H1 (cell line): ENCODE data around the gene LTBP1. TPM values are rescaled to one million over a fixed set of nuclear protein-coding genes. Genes with fewer than 3 reads are reported as not detected.

Experiments
- CTCF ChIA-PET: fragments of 300-600 bp; sonication (Branson Sonifier 250); formaldehyde crosslinking; loops from one replicate; lab custom pipeline; 2021; ENCODE audit not compliant: partially characterized antibody; lab: Charles Lee
- POLR2A ChIA-PET: fragments of 300-600 bp; sonication (Branson Sonifier 250); formaldehyde crosslinking; loops from one replicate; lab custom pipeline; 2021; ENCODE audit warnings: inconsistent platforms; ENCODE audit not compliant: partially characterized antibody; lab: Charles Lee
- DNase-seq, 2 experiments: peaks; one replicate each; pipeline versions ENCODE4 v3.0.0 to v3.0.0-alpha.2; 2010 to 2022; ENCODE audit warnings: low spot score in 2 of 2, low read depth in 1 of 2, mixed read lengths in 1 of 2
- FAIRE-seq: peaks from 2 replicates; lab custom pipeline; 2011; peaks lifted over from hg19 to GRCh38; lab: Jason Lieb, UNC
- H2AFZ ChIP-seq: 2 replicates; pipeline ENCODE4 v1.8.1; 2012; ENCODE audit warnings: low read length, inconsistent platforms
- H2AK5ac ChIP-seq: 2 replicates; pipeline ENCODE4 v1.6.1; 2013; ENCODE audit warnings: low read depth, low read length
- H2BK120ac ChIP-seq: replicated peaks from 2 replicates; pipeline ENCODE3; 2013; ENCODE audit warnings: low read depth, low read length, inconsistent platforms
- H2BK12ac ChIP-seq: 2 replicates; pipeline ENCODE4 v1.6.1; 2013; ENCODE audit warnings: low read depth, low read length
- H2BK15ac ChIP-seq: 2 replicates; pipeline ENCODE4 v1.6.1; 2013; ENCODE audit warnings: low read length
- H2BK20ac ChIP-seq: 2 replicates; pipeline ENCODE4 v1.6.1; 2013; ENCODE audit warnings: low read length
- H2BK5ac ChIP-seq: 2 replicates; pipeline ENCODE4 v1.6.1; 2013; ENCODE audit warnings: low read depth, low read length
- H3K14ac ChIP-seq: 2 replicates; pipeline ENCODE4 v1.6.1; 2013; ENCODE audit warnings: inconsistent platforms; ENCODE audit not compliant: insufficient read length
- H3K18ac ChIP-seq: 2 replicates; pipeline ENCODE4 v1.6.1; 2013; ENCODE audit warnings: low read length; ENCODE audit errors: extremely low read depth
- H3K23ac ChIP-seq: 2 replicates; pipeline ENCODE4 v1.6.1; 2013; ENCODE audit warnings: inconsistent platforms; ENCODE audit not compliant: insufficient read length
- H3K23me2 ChIP-seq: 2 replicates; pipeline ENCODE4 v1.6.1; 2013; ENCODE audit warnings: low read depth, low read length
- H3K27ac ChIP-seq: 2 replicates; pipeline ENCODE4 v1.6.1; 2011; ENCODE audit warnings: low read depth, low read length, inconsistent platforms
- H3K27me3 ChIP-seq, 4 experiments: replicated peaks in 1 of 4; 1 replicate in 1 of 4; 2 replicates in 3 of 4; pipeline versions ENCODE4 v1.6.1 to v1.8.1; 2011 to 2013; ENCODE audit warnings: low read length in 3 of 4, mild to moderate bottlenecking in 3 of 4, inconsistent platforms in 2 of 4, mixed read lengths in 2 of 4, moderate library complexity in 1 of 4; ENCODE audit not compliant: control insufficient read depth in 3 of 4, insufficient read depth in 3 of 4; ENCODE audit errors: extremely low read depth in 1 of 4
- H3K36me3 ChIP-seq, 4 experiments: 2 replicates each; pipeline versions ENCODE4 v1.6.1 to v1.8.1; 2011 to 2013; ENCODE audit warnings: mild to moderate bottlenecking in 4 of 4, low read length in 3 of 4, moderate library complexity in 2 of 4, control low read depth in 1 of 4, inconsistent platforms in 1 of 4; ENCODE audit not compliant: insufficient read depth in 4 of 4, control insufficient read depth in 2 of 4
- H3K4ac ChIP-seq: replicated peaks from 2 replicates; pipeline ENCODE3; 2013; ENCODE audit warnings: low read length, low read depth, mixed read lengths, inconsistent platforms; ENCODE audit not compliant: insufficient read length
- H3K4me1 ChIP-seq, 4 experiments: replicated peaks in 1 of 4; 1 replicate in 1 of 4; 2 replicates in 3 of 4; pipeline versions ENCODE4 v1.6.1 to v1.8.1; 2011 to 2013; ENCODE audit warnings: low read length in 3 of 4, inconsistent platforms in 2 of 4, mixed read lengths in 1 of 4; ENCODE audit not compliant: insufficient read depth in 4 of 4, control insufficient read depth in 3 of 4
- H3K4me2 ChIP-seq, 2 experiments: 2 replicates each; pipeline versions ENCODE4 v1.6.1 to v1.8.1; 2011 to 2013; ENCODE audit warnings: low read depth in 2 of 2, low read length in 2 of 2, control low read depth in 1 of 2, inconsistent platforms in 1 of 2, mild to moderate bottlenecking in 1 of 2; ENCODE audit not compliant: insufficient read depth in 1 of 2
- H3K4me3 ChIP-seq, 4 experiments: fragments of 200-600, 300-600 bp in 1 of 4; sonication (generic), shearing (Covaris generic), sonication (Bioruptor Twin) in 1 of 4; 2 replicates each; pipeline versions ENCODE4 v1.5.1 to v1.8.1; 2011 to 2016; ENCODE audit warnings: low read length in 4 of 4, low read depth in 3 of 4, control low read depth in 2 of 4, inconsistent platforms in 2 of 4, mild to moderate bottlenecking in 2 of 4, mixed read lengths in 1 of 4, moderate library complexity in 1 of 4; ENCODE audit not compliant: insufficient read depth in 2 of 4; ENCODE audit errors: extremely low read depth in 1 of 4
- H3K56ac ChIP-seq: replicated peaks from 2 replicates; pipeline ENCODE3; 2013; ENCODE audit warnings: low read depth, mild to moderate bottlenecking, mixed read lengths, low read length, inconsistent platforms; ENCODE audit not compliant: insufficient read length
- H3K79me1 ChIP-seq: 2 replicates; pipeline ENCODE4 v1.6.1; 2013; ENCODE audit warnings: low read depth, low read length, control low read depth
- H3K79me2 ChIP-seq, 2 experiments: 2 replicates each; pipeline versions ENCODE4 v1.6.1 to v1.8.1; 2012 to 2013; ENCODE audit warnings: low read length in 2 of 2, mild to moderate bottlenecking in 2 of 2, inconsistent platforms in 1 of 2; ENCODE audit not compliant: insufficient read depth in 2 of 2, control insufficient read depth in 1 of 2
- H3K9ac ChIP-seq, 4 experiments: replicated peaks in 1 of 4; 1 replicate in 1 of 4; 2 replicates in 3 of 4; pipeline versions ENCODE4 v1.6.1 to v1.8.1; 2011 to 2013; ENCODE audit warnings: low read depth in 3 of 4, low read length in 3 of 4, control low read depth in 2 of 4, mild to moderate bottlenecking in 2 of 4, moderate library complexity in 2 of 4, inconsistent platforms in 1 of 4; ENCODE audit errors: extremely low read depth in 1 of 4
- H3K9me3 ChIP-seq, 2 experiments: 2 replicates each; pipeline versions ENCODE4 v1.6.1 to v1.8.1; 2012 to 2013; ENCODE audit warnings: mild to moderate bottlenecking in 2 of 2, moderate library complexity in 2 of 2, control low read depth in 1 of 2, inconsistent platforms in 1 of 2, low read depth in 1 of 2, low read length in 1 of 2, mixed read lengths in 1 of 2; ENCODE audit not compliant: insufficient read depth in 2 of 2
- H4K20me1 ChIP-seq, 2 experiments: replicated peaks in 1 of 2; 2 replicates each; pipeline versions ENCODE3 to v1.8.1; 2011 to 2013; ENCODE audit warnings: inconsistent platforms in 2 of 2, low read length in 2 of 2, mild to moderate bottlenecking in 1 of 2; ENCODE audit not compliant: insufficient read depth in 2 of 2, control insufficient read depth in 1 of 2
- H4K5ac ChIP-seq: 2 replicates; pipeline ENCODE4 v1.6.1; 2013; ENCODE audit warnings: low read length, low read depth, mixed read lengths, inconsistent platforms; ENCODE audit not compliant: insufficient read length
- H4K8ac ChIP-seq: 2 replicates; pipeline ENCODE4 v1.8.0; 2013; ENCODE audit warnings: mild to moderate bottlenecking, moderate library complexity, low read length, inconsistent platforms; ENCODE audit not compliant: insufficient read depth; ENCODE audit errors: extremely low read depth
- H4K91ac ChIP-seq: replicated peaks from 2 replicates; pipeline ENCODE3; 2013; ENCODE audit warnings: low read length, mixed read lengths, inconsistent platforms; ENCODE audit not compliant: insufficient read length
- BCL11A ChIP-seq, 2 experiments: IDR thresholded peaks; one replicate each; pipeline ENCODE4 v1.6.1; 2011; ENCODE audit warnings: low read depth in 2 of 2, low read length in 2 of 2, mild to moderate bottlenecking in 2 of 2
- CEBPB ChIP-seq: IDR thresholded peaks from 2 replicates; pipeline ENCODE4 v1.6.1; 2012; ENCODE audit warnings: low read depth, low read length
- JUN ChIP-seq: IDR thresholded peaks from 2 replicates; pipeline ENCODE4 v1.6.1; 2011; ENCODE audit warnings: low read depth, mild to moderate bottlenecking, improper control_type of control experiment, low read length
- MAX ChIP-seq: IDR thresholded peaks from 2 replicates; pipeline ENCODE4 v1.6.1; 2012; ENCODE audit warnings: inconsistent platforms
- POLR2A ChIP-seq, 2 experiments: IDR thresholded peaks; 1 replicate in 1 of 2; 2 replicates in 1 of 2; pipeline ENCODE4 v1.6.1; 2011; ENCODE audit warnings: low read depth in 2 of 2, low read length in 2 of 2, mild to moderate bottlenecking in 2 of 2; ENCODE audit errors: control extremely low read depth in 1 of 2
- SRF ChIP-seq: IDR thresholded peaks from 2 replicates; pipeline ENCODE4 v1.6.1; 2011; ENCODE audit warnings: mild to moderate bottlenecking, low read depth, low read length, moderate library complexity
- TEAD4 ChIP-seq: IDR thresholded peaks from 2 replicates; pipeline ENCODE4 v1.6.1; 2012; ENCODE audit warnings: low read depth, low read length, inconsistent platforms, mixed read lengths
- WGBS, 2 experiments: shearing (Covaris generic) in 1 of 2; methylation state at CpG; one replicate each; pipeline versions ENCODE4 v1.1.6 to v1.1.7; 2013 to 2015; ENCODE audit warnings: low lambda C conversion rate in 2 of 2, mixed read lengths in 2 of 2, inconsistent platforms in 1 of 2, low coverage in 1 of 2, missing lambda C conversion rate in 1 of 2; ENCODE audit not compliant: insufficient replicate concordance in 2 of 2, insufficient coverage in 1 of 2, insufficient read length in 1 of 2; ENCODE audit errors: extremely low coverage in 1 of 2, missing lambda C conversion rate in 1 of 2; 5-methylcytosine and 5-hydroxymethylcytosine counted together
- polyA plus RNA-seq, 7 experiments: library from polyadenylated mRNA; depleted of rRNA in 3 of 7; stranded (reverse) in 5 of 7; unstranded in 2 of 7; fragments of >200 nt in 5 of 7; fragments of 200-250 nt in 2 of 7; gene quantifications; 1 replicate in 5 of 7; 2 replicates in 1 of 7; 4 replicates in 1 of 7; pipeline versions ENCODE4 v1.2.1 to v1.2.3, GENCODE V29; 2011 to 2013; ENCODE audit warnings: missing spikeins in 2 of 7, mixed read lengths in 2 of 7
- total RNA-seq: library from RNA; stranded (reverse); fragmentation: NEBNext Ultra II Directional; extraction: Animal tissue kit (Norgen Biotek cat#: 25700); gene quantifications from 2 replicates; pipeline ENCODE4 v1.2.1, GENCODE V29; 2021
- TF ChIP-seq, protein P1 (sequence below), 3 experiments: IDR thresholded peaks; 1 replicate in 2 of 3; 2 replicates in 1 of 3; pipeline versions ENCODE4 v1.5.1 to v1.6.1; 2011; ENCODE audit warnings: low read length in 3 of 3, mild to moderate bottlenecking in 3 of 3, inconsistent platforms in 2 of 3, low read depth in 1 of 3, moderate library complexity in 1 of 3; ENCODE audit not compliant: insufficient read depth in 1 of 3; ENCODE audit errors: control extremely low read depth in 1 of 3
- TF ChIP-seq, protein P2 (sequence below): IDR thresholded peaks from 2 replicates; pipeline ENCODE4 v1.6.1; 2011; ENCODE audit warnings: low read length, improper control_type of control experiment

Gene LTBP1
- total and polyA plus RNA-seq, 2 of the 8 experiments (the other 6 are each of a cell fraction or from before 2014, with no cell fraction given), result 15.4 to 24.7 TPM

DNA sequence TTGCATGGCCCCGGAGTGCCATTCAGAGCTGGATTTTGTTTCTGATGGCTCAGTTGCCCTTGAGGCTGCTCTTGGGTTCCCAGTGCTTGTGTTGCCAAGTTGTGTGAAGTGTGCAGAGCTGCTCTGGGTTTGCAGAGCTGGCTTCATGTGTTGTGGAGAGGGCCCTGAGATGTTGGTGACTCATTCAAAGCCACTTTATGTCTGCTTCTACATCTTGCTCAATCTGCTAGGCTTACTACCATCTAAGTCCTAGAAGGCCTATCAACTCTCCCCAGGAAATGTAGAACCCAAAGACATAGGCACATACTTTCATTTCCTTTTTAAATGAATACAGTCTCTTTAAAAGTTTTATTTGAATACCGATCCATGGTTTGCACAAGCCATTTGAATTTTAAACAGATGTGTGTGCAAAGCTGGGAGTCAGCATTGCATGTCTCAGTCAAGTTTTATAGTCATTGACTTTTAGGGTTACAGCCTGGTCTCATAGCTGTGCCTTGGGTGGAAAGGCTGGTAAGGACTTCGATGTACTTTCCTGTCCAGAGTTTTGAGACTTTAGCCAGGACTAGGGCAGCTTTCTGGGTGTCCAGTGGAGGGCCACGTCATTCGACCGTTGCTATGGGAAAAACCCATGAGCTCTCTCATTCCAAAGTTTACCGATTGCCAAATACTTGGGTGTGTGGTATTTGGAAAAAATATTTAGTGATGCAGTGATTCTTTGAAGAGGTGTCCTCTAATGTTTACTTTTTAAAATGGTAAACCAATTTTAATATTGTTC lies 105.0 kb downstream of the LTBP1 start:
- POLR2A ChIA-PET, result no interaction called here
- TF ChIP-seq, protein P1, sequence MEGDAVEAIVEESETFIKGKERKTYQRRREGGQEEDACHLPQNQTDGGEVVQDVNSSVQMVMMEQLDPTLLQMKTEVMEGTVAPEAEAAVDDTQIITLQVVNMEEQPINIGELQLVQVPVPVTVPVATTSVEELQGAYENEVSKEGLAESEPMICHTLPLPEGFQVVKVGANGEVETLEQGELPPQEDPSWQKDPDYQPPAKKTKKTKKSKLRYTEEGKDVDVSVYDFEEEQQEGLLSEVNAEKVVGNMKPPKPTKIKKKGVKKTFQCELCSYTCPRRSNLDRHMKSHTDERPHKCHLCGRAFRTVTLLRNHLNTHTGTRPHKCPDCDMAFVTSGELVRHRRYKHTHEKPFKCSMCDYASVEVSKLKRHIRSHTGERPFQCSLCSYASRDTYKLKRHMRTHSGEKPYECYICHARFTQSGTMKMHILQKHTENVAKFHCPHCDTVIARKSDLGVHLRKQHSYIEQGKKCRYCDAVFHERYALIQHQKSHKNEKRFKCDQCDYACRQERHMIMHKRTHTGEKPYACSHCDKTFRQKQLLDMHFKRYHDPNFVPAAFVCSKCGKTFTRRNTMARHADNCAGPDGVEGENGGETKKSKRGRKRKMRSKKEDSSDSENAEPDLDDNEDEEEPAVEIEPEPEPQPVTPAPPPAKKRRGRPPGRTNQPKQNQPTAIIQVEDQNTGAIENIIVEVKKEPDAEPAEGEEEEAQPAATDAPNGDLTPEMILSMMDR (IDR thresholded peaks at IDR 0.05; ENCODE audit: control extremely low read depth in 1 of 3, insufficient read depth in 1 of 3, low read depth in 1 of 3, low read length in 3 of 3), result no peak
- TF ChIP-seq, protein P2, sequence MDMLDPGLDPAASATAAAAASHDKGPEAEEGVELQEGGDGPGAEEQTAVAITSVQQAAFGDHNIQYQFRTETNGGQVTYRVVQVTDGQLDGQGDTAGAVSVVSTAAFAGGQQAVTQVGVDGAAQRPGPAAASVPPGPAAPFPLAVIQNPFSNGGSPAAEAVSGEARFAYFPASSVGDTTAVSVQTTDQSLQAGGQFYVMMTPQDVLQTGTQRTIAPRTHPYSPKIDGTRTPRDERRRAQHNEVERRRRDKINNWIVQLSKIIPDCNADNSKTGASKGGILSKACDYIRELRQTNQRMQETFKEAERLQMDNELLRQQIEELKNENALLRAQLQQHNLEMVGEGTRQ, result no peak
- TF ChIP-seq BCL11A (IDR thresholded peaks at IDR 0.05; ENCODE audit: low read depth in 2 of 2, low read length in 2 of 2), result no peak
- no peak for TF ChIP-seq MAX
- no peak for TF ChIP-seq SRF
- no peak for TF ChIP-seq CEBPB
- TF ChIP-seq TEAD4, result no peak
- no peak for TF ChIP-seq JUN
- no peak for TF ChIP-seq POLR2A (IDR thresholded peaks at IDR 0.05; ENCODE audit: control extremely low read depth in 1 of 2, low read depth in 2 of 2, low read length in 2 of 2)

More for the DNA sequence above, 105.0 kb downstream of the LTBP1 start:
- H2BK120ac ChIP-seq, result no peak overlapping the region
- H4K91ac ChIP-seq, result no peak overlapping the region
- no peak overlapping the region for H2BK5ac ChIP-seq
- no peak overlapping the region for H3K14ac ChIP-seq
- no peak overlapping the region for H3K27ac ChIP-seq
- 94% methylated on average over 7 of the region's 7 CpGs; no CpG with 5 or more reads in 1 of the 2 experiments for WGBS, 2 experiments
- DNase-seq, result no peak
- no peak overlapping the region; the same call in 1 of the 2 replicates for H4K8ac ChIP-seq
- no peaks in the 10 kb centered on the region for H3K79me1 ChIP-seq
- no peak overlapping the region for H2AFZ ChIP-seq
- no peak overlapping the region for H2BK20ac ChIP-seq
- FAIRE-seq, result no peak
- no peak overlapping the region for H4K5ac ChIP-seq
- CTCF ChIA-PET, result interaction anchor here (0.5 to 0.6 kb wide), 3 partner anchors 277 to 990 kb away, joined by 3 read pairs; no protein-coding TSS in a partner anchor
- no peaks in the 10 kb centered on the region for H3K36me3 ChIP-seq
- no peak overlapping the region for H3K18ac ChIP-seq
- H3K9me3 ChIP-seq, result peaks cover 0 to 3% of the 10 kb centered on the region in 2 experiments; a peak in 1 of 4 replicates
- no peak overlapping the region for H2BK12ac ChIP-seq
- H3K27me3 ChIP-seq, result no peaks in the 10 kb centered on the region
- H2BK15ac ChIP-seq, result no peak overlapping the region
- no peak overlapping the region for H3K56ac ChIP-seq
- no peak overlapping the region for H2AK5ac ChIP-seq
- H4K20me1 ChIP-seq, result no peaks in the 10 kb centered on the region
- H3K23ac ChIP-seq, result no peak overlapping the region
- no peaks in the 10 kb centered on the region for H3K79me2 ChIP-seq
- no peak overlapping the region for H3K4me3 ChIP-seq
- no peak overlapping the region for H3K4me2 ChIP-seq
- no peak overlapping the region for H3K4ac ChIP-seq
- H3K4me1 ChIP-seq, result peaks cover 0 to 3% (median 1%) of the 10 kb centered on the region in 4 experiments; a peak in 3 of 7 replicates
- no peaks in the 10 kb centered on the region for H3K23me2 ChIP-seq
- no peak overlapping the region for H3K9ac ChIP-seq
